Activated CD8-positive, alpha-beta memory T cell treated with anti-CD3 and anti-CD28 coated beads, Interleukin-2, amount 50 U/mL, for 4 hours (primary cell): ENCODE data around the gene TNFAIP8L2.
"Not testable (repeated sequence)": the region's sequence is repeated elsewhere in the genome, so short reads cannot be mapped to it uniquely, and the experiment has no call there.

Experiments used
- DNase-seq: peaks from one replicate; pipeline ENCODE4 v3.0.0-alpha.2; 2020

The TNFAIP8L2 gene

DNA sequence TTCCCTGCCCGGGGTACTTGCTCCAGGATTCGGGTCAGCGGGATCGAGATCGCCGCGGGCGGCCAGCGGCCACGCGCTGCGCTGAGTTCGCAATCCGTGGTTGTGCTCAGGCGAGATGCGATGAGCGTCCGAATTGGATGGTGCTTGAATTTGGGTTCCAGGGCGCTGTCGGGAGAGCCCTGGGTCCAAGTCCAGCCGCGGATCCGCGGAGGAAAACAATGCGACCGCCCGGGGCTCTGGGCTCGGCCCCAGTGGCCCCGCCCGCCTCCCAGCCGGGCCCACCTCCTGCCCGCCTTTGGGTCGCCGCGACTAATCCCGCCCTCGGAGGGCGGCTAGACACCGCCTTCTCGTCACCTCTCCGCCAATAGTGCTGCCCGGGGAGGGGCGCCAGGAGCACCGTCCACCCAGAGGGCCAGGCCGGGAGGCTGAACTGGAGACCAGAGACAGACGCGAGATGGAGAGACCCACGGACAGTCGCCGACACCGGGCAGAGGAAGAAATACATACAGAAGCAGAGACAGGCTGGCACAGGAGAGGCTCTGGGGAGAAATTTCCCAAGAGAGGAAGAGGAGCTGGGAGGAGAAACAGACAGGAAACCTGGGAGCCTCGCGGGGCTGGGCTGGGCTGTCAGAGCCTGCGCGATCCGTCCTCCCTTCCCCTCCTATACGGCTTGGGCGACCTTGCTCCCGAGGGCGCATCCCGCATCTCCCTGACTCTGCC is 9.9 kb upstream of the TNFAIP8L2 start, which contains the start of gene SEMA6C:
Gene SEMA6C, minus strand, starts transcription at position 220 of the 720 bp plus-strand sequence. CDS start 4,010 bp downstream, outside the sequence.
- DNase-seq, result peak; percentile 85

DNA sequence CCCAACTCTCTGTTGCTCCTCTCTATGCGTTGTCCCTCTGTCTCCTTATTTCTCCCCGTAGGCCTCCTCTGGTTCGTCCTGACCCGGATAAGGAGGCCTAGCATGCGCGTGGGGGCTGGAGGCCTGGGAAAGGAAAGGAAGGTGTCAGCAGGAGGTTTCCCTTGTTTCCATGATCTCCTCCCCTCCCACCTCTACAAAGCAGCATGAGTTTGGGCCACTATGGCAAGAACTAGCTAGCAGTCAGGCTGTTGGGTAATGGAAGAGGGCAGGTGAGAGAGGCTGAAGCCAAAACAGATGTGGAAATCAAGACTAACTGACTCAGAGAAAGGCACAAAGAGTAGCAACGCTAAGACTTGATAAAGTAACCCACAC is 9.3 kb upstream of the TNFAIP8L2 start:
- DNase-seq, result no peak

DNA sequence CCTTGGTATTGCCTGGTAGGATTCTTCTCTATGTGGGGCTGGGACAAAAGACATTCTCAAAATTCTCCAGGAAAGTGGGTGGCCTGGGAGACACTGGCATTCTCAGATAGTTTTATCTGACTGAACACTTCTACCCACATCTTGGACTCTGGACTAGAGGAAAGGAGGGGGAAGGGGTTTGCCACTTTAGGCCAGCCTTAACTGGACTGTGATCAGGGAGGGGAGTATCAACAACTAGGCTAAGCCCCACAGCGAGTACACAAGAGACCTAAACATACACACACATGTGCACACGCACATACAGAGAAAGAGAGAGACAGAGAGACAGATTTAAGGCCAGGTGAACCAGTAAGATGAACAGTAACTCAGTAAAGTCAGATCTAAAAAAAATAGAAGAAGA is 8.8 kb upstream of the TNFAIP8L2 start:
- no peak for DNase-seq

DNA sequence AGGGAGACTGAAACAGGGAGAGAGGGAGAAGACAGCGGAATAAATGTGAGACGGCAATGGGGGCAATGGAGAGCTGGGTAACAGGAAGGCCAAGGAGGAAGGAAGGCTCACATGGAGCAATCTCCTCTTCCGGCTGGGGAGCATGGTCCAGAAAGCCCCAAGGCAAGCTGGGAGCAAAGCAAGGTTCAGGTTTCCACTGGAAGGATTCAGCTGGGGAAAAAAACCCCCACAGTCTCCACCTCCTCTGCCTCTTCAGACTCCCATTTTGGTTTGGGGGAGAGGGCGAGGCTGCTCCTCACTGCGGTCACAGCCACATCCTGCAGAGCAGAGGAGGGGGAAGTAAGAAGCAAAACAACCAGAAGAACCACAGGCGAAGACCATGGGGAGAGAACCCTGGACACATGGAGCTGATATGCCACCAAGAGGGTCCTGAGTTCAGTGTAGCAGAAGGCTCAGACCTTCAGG is 650 bp downstream of the TNFAIP8L2 start:
- peak; percentile 36 for DNase-seq

DNA sequence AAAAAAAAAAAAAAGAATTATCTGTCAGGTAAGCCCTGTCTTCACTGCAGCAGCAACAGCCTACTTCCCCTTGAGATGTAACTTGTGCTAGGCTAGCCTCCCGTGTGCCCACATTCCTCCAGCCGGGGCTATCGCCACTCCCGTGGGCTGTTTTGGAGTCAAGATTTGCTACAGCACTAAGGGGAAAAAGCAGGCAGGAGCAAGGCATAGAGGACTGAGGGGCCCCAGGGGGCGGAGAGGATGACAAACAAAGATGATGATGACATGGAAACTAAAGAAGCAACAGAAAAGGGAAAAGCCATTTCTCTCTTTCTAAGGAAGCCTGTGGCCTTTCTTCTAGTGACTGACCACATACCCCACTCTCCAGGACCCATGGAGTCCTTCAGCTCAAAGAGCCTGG is 1.9 kb downstream of the TNFAIP8L2 start:
- DNase-seq, result peak; percentile 54

DNA sequence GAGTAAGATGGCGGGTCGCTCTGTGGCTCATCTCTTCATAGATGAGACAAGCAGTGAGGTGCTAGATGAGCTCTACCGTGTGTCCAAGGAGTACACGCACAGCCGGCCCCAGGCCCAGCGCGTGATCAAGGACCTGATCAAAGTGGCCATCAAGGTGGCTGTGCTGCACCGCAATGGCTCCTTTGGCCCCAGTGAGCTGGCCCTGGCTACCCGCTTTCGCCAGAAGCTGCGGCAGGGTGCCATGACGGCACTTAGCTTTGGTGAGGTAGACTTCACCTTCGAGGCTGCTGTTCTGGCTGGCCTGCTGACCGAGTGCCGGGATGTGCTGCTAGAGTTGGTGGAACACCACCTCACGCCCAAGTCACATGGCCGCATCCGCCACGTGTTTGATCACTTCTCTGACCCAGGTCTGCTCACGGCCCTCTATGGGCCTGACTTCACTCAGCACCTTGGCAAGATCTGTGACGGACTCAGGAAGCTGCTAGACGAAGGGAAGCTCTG is 2.4 kb downstream of the TNFAIP8L2 start:
- DNase-seq, result no peak

DNA sequence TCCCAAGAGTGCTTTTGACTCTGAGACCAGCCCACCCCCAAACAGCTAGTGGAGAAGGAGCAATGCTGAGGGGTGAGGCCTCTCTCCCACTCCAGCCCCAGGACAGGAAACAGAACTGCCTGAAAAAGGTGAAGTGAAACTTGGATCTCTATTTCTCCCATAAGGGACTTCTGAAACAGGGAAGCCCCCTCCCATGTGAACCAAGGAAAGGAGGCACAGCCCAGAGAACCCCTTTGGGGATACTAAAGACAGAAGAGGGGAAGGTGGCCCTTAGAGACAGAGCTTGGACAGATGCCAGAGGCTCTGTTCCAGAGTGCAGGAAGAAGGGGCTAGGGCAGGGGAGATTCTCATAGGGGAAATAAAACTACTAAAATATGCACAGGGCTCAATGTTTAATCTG is 2.9 kb downstream of the TNFAIP8L2 start:
- no peak for DNase-seq

DNA sequence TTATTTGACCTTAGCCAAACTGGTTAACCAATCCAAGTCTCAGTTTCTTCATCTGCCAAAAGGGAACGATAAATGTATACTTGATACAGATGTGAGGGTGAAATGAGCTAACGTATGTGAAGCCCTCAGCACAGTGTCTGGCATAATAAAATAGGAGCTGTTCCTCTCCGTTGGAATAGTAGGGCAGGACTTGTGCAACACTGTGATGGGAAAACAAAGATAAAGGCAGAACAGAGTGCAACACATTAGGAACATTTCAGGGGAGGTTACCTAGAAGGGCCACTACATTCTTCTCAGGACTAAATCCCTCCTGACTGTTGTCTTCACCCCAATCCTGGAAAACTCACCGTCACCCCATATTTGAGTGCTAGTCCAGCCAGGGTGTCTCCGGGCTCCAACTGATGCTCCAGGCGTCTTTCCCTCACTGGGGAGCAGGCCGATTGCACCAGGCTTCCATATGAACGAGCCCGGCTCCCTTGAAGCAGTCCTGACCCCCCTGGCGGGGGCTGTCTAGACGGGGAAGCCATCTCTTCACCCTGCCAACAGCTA is 8.4 kb downstream of the TNFAIP8L2 start:
- no peak for DNase-seq

DNA sequence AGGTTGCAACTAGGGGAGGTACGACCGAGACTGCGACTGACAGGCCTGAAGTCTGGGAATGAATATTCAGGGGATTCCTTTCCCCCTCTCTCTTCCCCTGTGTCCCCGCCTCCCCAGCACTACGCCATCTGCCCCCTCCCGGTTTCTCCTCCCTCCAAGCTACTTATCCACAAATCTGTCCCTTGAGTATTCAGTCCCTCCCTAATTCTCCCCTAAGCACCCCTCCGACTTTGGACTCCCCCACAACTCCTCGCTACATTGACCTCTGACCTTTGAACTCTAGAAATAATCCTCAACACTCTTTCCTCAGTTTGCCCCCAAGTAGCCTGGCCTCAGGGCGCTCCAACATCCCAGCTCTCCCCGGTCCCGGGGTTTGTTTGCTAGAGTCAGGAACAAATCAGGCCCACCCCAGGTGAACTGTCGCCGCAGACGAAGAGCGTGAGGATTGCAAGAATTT is 8.9 kb downstream of the TNFAIP8L2 start:
- peak; percentile 26 for DNase-seq

DNA sequence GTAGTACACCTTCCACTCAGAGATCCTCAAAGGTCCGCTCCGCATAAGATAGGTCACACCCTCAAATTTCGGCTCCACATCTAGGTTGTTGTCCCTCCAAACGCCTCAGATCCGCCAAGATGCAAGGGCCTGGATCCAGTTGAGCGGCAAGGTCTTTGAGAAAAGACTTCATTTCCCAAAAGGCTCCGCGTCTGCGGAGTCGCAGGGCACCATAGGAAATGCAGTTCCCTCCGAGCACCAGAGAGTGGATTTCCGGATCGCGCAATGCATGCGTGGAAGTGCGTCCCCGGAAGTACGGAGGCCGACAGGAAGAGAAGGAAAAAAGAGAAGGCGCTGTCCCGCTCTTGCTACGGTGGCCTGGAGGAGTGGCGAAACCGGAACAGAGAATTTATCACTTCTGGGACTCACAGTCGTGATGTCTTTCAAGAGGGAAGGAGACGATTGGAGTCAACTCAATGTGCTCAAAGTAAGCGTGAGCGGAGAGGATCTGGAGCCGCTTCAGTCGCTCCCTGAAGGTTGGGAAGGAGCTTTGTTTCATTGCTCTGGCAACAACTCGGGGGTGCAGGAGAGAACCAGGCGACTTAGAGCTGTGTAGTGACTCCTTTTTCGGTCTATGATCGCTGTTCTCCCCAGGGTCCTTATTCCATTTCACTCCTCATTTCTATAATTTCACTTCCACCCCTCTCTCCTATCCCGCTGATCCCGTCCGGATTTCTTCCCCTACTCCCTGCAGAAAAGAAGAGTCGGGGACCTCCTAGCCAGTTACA is 9.5 kb downstream of the TNFAIP8L2 start, which contains the start of the genes LYSMD1 and SCNM1:
Gene LYSMD1, minus strand, starts transcription at position 165 of the 767 bp plus-strand sequence. CDS start 644 bp downstream, outside the sequence.
Gene SCNM1, plus strand, starts transcription at position 407 of the 767 bp plus-strand sequence. Its CDS starts 9 bp downstream, at position 416.
- peak; percentile 92 for DNase-seq

DNA sequence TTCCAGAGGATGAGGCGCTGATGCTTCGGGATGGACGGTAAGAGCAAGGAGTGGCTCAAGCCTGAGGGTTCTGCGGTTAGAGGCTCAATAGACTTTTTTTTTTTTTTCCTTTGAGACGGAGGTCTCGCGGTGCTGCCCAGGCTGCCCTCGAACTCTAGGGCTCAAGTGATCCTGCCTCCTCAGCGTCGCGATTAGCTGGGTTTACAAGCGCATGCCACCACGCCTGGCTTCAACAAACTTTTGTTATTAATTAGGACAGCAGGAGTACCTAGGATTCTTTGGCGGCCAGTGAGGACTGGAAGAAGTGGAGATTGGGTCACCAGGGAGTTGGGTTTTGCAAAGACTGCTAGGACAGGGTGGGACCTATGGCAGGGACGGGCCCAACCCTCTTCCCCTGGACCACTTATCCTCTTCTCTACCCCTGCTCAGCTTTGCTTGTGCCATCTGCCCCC is 10.1 kb downstream of the TNFAIP8L2 start:
- no peak for DNase-seq

DNA sequence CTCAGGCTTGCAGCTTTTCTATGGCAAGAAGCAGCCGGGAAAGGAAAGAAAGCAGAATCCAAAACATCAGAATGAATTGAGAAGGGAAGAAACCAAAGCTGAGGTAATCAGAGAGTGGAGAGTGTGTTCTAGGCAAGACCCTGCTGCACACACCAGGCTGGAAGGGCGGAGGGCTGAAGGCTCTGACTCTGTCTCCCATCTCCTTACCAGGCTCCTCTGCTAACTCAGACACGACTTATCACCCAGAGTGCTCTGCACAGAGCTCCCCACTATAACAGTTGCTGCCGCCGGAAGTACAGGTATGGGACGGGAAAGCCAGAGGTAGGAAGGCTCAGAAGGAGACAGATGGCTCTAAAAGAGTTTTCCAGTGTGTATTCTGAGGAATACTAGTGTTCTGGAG is 10.7 kb downstream of the TNFAIP8L2 start:
- DNase-seq, result no peak

DNA sequence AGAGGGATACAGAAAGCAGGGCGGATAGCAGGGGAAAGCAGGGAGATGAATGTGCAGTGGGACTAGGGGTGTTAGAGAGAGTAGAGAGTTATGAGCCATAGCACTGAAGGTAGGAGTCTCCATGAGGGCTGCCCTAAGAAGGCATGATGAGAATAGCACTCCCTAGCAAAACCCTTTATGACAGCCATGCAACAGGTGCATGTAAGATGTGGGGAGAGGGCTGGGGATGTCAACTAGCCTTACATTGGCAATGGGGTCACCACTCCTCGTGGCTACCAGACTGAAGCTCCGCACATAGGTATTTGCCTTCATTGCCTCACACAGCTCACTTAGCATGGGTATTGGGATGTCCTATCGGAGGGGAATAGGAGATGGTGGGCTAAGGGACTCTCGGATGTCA is 14.7 kb downstream of the TNFAIP8L2 start:
- DNase-seq, result no peak

DNA sequence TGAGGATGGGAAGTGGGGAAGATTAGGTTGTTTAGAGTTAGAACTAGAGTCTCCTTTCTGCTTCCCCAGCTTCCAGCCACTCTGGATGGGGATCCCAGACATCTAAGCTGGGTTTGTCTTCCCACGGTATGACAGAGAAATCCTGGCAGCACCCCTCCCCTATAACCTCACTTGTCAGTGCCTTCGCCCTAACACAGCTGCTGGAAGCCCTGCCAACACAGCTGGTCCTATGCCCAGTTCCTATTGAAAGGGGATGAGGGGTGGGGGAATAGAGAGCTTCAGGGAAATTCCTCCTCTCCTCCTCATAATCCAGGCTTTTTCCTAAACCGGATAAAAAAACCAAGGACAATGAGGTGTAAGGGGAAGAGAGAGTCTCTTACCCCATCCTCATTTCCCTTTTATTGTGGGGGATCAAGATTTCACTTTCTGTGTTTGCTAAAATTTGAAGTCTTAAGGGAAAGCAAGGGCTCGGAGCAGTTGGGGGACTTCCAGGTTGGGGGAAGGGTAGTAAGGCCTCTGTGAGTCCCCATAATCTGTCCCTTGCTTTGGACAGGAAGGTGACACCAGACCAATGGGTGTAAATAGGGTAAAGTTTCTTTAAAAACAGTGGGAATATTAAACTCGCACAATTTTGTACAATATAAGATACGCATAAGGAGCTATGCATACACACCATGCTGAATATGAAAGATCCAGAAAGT is 18.7 kb downstream of the TNFAIP8L2 start:
- no peak for DNase-seq

DNA sequence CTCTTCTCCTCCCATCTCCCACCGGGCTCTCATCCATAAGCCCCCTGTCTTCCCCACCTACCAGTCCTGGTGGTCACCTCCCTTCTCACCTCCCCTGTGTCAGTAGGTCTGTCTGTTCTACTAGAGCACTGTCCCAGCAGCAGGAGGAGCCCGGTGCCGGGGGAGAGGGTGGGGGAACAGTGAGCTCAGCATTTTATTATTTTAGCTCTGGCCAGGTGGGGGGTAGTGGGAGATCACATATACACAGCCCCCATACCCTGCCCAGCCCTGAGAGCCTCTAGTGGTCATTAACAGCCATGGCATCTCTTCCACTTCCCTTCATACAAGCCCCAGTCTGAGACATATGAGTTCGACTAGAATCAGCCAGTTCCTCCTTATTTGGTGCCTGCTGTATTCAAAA is 19.4 kb downstream of the TNFAIP8L2 start, which contains the start of gene TMOD4:
Gene TMOD4, minus strand, starts transcription at position 119 of the 400 bp plus-strand sequence. CDS start 1,106 bp downstream, outside the sequence.
- DNase-seq, result no peak

DNA sequence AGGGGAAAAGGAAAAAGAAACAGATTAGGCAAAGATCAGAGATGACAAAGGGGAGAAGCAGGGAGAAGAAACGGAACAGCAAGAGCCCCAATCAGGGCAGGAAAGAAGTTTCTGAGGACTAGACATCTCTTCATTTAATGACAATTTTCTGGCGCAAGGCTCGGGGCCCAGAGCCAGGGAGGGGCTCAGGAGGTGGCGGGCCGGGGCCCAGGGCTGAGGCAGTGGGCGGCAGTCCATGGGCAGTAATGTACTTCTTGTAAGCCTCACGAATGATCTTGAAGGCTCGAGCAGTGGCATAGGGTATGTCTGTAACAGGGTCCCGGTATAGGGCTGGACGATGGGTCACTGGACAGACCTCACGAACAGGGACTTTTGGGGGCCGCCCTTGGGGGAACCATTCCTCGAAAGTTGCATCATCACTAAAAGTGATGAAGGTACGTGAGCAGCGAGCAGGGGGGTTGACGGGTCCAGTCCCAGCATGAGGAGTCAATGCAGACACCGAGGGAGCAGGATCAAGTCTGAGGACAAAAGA is 20.1 kb downstream of the TNFAIP8L2 start:
- no peak for DNase-seq

DNA sequence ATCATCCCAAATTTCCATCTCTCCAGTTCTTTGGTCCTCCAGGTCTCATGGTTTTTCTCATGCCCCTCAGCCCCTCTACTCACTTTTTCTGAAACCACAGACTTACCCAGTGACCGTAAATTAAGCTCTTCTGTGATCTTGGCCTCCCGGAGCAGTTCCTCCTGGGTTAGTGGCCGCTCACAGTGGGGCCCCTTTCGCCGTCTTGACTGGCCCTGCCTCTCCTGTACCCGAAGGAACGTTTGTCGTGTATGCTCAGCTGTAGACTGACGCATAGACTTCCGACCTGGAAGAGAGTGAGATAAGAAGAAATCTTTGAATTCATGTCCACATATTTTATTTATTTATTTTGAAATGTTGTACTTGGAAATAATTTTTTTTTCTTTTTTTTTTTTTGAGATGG is 27.8 kb downstream of the TNFAIP8L2 start:
- DNase-seq, result no peak

DNA sequence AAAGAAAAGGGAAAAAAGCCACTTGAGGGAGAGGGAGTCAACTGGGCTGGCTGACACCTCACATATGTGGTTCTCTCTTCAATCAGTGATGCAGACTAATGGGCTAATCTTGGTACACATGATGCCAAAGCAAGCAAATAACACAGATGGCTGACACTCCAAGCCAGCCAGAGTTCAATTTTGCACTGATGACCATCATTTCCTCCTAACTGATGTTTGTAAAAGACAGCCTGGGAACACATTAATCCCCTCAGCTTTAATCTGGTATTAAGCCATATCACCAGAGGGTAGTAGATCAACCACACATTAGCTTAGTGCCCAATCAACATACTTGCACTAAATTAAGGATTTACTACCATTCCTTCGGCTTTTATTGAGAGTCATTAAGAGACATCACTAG is 30.8 kb downstream of the TNFAIP8L2 start:
- no peak for DNase-seq

DNA sequence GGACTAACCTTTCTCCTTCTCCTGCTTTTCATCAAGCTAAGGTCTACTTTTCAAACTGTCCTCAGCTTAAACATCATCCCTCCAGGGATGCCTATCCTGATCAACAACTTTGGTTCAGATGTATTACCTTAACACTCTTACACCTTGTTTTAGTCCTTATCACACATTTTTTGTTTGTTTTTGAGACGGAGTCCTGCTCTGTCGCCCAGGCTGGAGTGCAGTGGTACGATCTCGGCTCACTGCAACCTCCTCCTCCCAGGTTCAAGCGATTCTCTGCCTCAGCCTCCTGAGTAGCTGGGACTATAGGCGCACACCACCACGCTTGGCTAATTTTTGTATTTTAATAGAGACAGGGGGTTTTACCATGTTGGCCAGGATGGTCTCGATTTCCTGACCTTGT is 32.2 kb downstream of the TNFAIP8L2 start:
- not testable (repeated sequence) for DNase-seq

DNA sequence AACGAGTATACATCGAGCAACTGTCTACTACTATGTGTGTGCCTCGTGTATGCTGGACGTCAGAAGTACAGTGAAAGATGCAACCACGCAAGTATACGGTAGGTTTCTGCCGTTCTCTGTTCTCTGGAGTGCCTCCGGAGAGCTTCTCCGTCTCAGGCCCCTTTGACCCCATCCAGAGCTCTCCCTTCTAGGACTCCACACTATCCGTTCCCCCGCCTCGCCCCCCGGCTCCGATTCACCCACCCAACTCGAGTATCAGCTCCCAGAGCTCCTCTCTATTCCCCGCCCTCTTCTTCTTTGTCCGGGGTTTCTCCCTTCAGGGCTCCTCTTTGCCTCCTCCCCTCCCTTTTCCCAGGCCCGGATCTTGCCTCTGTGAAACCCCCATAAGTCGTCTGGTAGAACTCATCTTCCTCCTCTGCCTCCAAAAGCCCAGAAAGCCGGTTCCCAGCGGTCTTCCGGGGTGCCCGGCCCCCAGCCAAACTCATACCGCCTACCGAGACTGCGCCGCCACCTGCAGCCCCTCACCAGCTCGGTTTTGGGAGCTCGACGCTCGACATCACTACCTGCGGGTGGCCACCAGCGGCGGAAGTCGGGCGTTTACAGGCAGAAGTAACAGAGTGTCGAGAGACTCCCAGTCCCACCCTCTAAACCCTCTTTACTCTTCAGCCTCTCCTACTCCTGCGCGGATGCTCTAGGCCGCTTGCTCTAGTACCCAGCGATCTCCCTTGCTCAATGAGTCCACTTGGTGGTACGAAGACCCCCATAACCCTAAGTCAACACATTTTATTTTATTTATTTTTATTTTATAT is 33.4 kb downstream of the TNFAIP8L2 start, which contains the start of gene VPS72:
Gene VPS72, minus strand, starts transcription at position 561 of the 809 bp plus-strand sequence. Its CDS starts 76 bp downstream, at position 485.
- peak; percentile 81 for DNase-seq

DNA sequence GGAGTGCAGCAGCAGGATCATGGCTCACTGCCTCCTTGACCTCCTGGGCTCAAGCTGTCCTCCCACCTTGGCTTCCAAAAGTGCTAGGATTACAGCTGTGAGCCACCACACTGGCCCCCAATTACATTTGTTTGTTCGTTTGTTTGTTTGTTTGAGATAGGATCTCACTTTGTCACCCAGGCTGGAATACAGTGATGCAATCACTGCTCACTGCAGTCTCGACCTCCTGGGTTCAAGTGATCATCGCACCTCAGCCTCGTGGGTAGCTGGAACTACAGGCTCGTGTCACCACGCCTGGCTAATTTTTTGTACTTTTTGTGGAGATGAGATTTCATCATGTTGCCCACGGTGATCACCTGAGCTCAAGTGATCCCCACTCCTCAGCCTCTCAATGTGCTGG is 35.6 kb downstream of the TNFAIP8L2 start:
- DNase-seq, result no peak
